Liver (tissue), 9 donors: ENCODE results near the gene ARL5A. TPM values are rescaled to one million over a fixed set of nuclear protein-coding genes. Genes with fewer than 3 reads are reported as not detected.

Source experiments
- DNase-seq: peaks from one replicate; pipeline ENCODE4 v3.0.0-alpha.2; 2017; ENCODE audit warnings: low spot score
- H3K27ac ChIP-seq, 2 donors: one replicate each; pipeline ENCODE4 v1.7.0; 2013; ENCODE audit warnings: inconsistent platforms in 2 of 2, low read length in 2 of 2, control low read depth in 1 of 2, low read depth in 1 of 2, mild to moderate bottlenecking in 1 of 2
- H3K27me3 ChIP-seq, 4 donors: one replicate each; pipeline versions ENCODE4 v1.6.1 to v1.7.0; 2013; ENCODE audit warnings: low read length in 3 of 4, inconsistent platforms in 1 of 4, mild to moderate bottlenecking in 1 of 4, moderate library complexity in 1 of 4; ENCODE audit not compliant: control insufficient read depth in 4 of 4, insufficient read depth in 4 of 4
- H3K36me3 ChIP-seq, 4 donors: one replicate each; pipeline versions ENCODE4 v1.6.1 to v1.7.0; 2013; ENCODE audit warnings: low read length in 3 of 4, mild to moderate bottlenecking in 3 of 4, low read depth in 1 of 4, moderate library complexity in 1 of 4; ENCODE audit not compliant: control insufficient read depth in 4 of 4, insufficient read depth in 3 of 4
- H3K4me1 ChIP-seq, 4 donors: one replicate each; pipeline versions ENCODE4 v1.6.1 to v1.7.0; 2013; ENCODE audit warnings: low read length in 3 of 4, mild to moderate bottlenecking in 3 of 4, moderate library complexity in 1 of 4; ENCODE audit not compliant: control insufficient read depth in 4 of 4, insufficient read depth in 4 of 4
- H3K4me3 ChIP-seq, 3 donors: one replicate each; pipeline versions ENCODE4 v1.6.1 to v1.7.0; 2013; ENCODE audit warnings: low read length in 3 of 3, control low read depth in 1 of 3, low read depth in 1 of 3, mild to moderate bottlenecking in 1 of 3
- H3K9ac ChIP-seq, 2 donors: one replicate each; pipeline ENCODE4 v1.7.0; 2013; ENCODE audit warnings: low read length in 2 of 2, mild to moderate bottlenecking in 2 of 2, moderate library complexity in 2 of 2, control low read depth in 1 of 2, low read depth in 1 of 2
- H3K9me3 ChIP-seq, 4 donors: one replicate each; pipeline versions ENCODE4 v1.6.1 to v1.7.0; 2013; ENCODE audit warnings: low read length in 3 of 4; ENCODE audit not compliant: control insufficient read depth in 4 of 4
- ATF3 ChIP-seq: IDR thresholded peaks from 2 replicates; pipeline ENCODE4 v1.6.1; 2016; ENCODE audit warnings: antibody characterized with exemption
- EGR1 ChIP-seq, 2 donors: IDR thresholded peaks; 2 replicates each; pipeline ENCODE4 v1.6.1; 2016 to 2018; ENCODE audit warnings: antibody characterized with exemption in 2 of 2, low read depth in 2 of 2
- FOXA1 ChIP-seq: IDR thresholded peaks from 2 replicates; pipeline ENCODE4 v1.6.1; 2016; ENCODE audit warnings: antibody characterized with exemption
- FOXA2 ChIP-seq: IDR thresholded peaks from 2 replicates; pipeline ENCODE4 v1.6.1; 2016; ENCODE audit warnings: antibody characterized with exemption
- GABPA ChIP-seq, 2 donors: IDR thresholded peaks in 1 of 2; conservative IDR thresholded peaks in 1 of 2; 2 replicates each; pipeline ENCODE4 v1.6.1; 2016; ENCODE audit warnings: antibody characterized with exemption in 2 of 2, mild to moderate bottlenecking in 1 of 2, moderate library complexity in 1 of 2
- HNF4A ChIP-seq, 2 donors: conservative IDR thresholded peaks; 2 replicates each; pipeline ENCODE4 v1.6.1; 2016; ENCODE audit warnings: antibody characterized with exemption in 2 of 2, mild to moderate bottlenecking in 2 of 2
- HNF4G ChIP-seq: IDR thresholded peaks from 2 replicates; pipeline ENCODE4 v1.6.1; 2016; ENCODE audit warnings: antibody characterized with exemption
- JUND ChIP-seq, 2 donors: IDR thresholded peaks; 2 replicates each; pipeline ENCODE4 v1.6.1; 2016; ENCODE audit warnings: antibody characterized with exemption in 2 of 2
- MAX ChIP-seq: IDR thresholded peaks from 2 replicates; pipeline ENCODE4 v1.6.1; 2016; ENCODE audit warnings: antibody characterized with exemption
- NR2F2 ChIP-seq: IDR thresholded peaks from 2 replicates; pipeline ENCODE4 v1.6.1; 2016; ENCODE audit warnings: antibody characterized with exemption
- RAD21 ChIP-seq, 2 donors: IDR thresholded peaks; 2 replicates each; pipeline ENCODE4 v1.6.1; 2016; ENCODE audit warnings: antibody characterized with exemption in 2 of 2, mild to moderate bottlenecking in 2 of 2
- RXRA ChIP-seq, 2 donors: IDR thresholded peaks; 2 replicates each; pipeline ENCODE4 v1.6.1; 2017 to 2018; ENCODE audit warnings: antibody characterized with exemption in 2 of 2, mild to moderate bottlenecking in 1 of 2
- SP1 ChIP-seq: IDR thresholded peaks from 2 replicates; pipeline ENCODE4 v1.6.1; 2018; ENCODE audit warnings: antibody characterized with exemption, mild to moderate bottlenecking
- TAF1 ChIP-seq: conservative IDR thresholded peaks from 2 replicates; pipeline ENCODE4 v1.6.1; 2016; ENCODE audit warnings: antibody characterized with exemption, mild to moderate bottlenecking
- YY1 ChIP-seq: IDR thresholded peaks from 2 replicates; pipeline ENCODE4 v1.6.1; 2016; ENCODE audit warnings: antibody characterized with exemption, mild to moderate bottlenecking
- WGBS: extraction: QIAGEN DNeasy Blood & Tissue Kit; methylation state at CpG from one replicate; pipeline ENCODE4 v1.1.7; 2013; 5-methylcytosine and 5-hydroxymethylcytosine counted together
- polyA plus RNA-seq, 2 donors: library from polyadenylated mRNA; stranded (reverse) in 1 of 2; unstranded in 1 of 2; fragments of 200-250 nt in 1 of 2; fragments of >200 nt in 1 of 2; fragmentation: Nextera tagmentation in 1 of 2; extraction: Ambion mirVana in 1 of 2; gene quantifications; one replicate each; pipeline versions ENCODE4 v1.2.1 to v1.2.3, GENCODE V29; 2013 to 2015
- total RNA-seq, 2 donors: library from RNA; depleted of rRNA; stranded (reverse); fragments of >200 nt; gene quantifications; one replicate each; pipeline ENCODE4 v1.2.3, GENCODE V29; 2014
- TF ChIP-seq, protein P1 (sequence below): IDR thresholded peaks from 2 replicates; pipeline ENCODE4 v1.6.1; 2016; ENCODE audit warnings: antibody characterized with exemption, mild to moderate bottlenecking
- TF ChIP-seq, protein P2 (sequence below): fragments of 150-350 bp; IDR thresholded peaks from 2 replicates; pipeline ENCODE4 v1.5.1; 2017; ENCODE audit warnings: improper control_type of control experiment, low read depth, low read length; ENCODE audit not compliant: missing input control
- TF ChIP-seq, protein P3 (sequence below): IDR thresholded peaks from 2 replicates; pipeline ENCODE4 v1.6.1; 2016; ENCODE audit warnings: antibody characterized with exemption
- donor health status: healthy.
- donor health status: healthy.
- donor health status: healthy.
- donor health status: healthy.
- donor health status: healthy.

Gene ARL5A
- total and polyA plus RNA-seq, 4 donors: 9.0 to 41.6 (median 18.0) TPM

DNA sequence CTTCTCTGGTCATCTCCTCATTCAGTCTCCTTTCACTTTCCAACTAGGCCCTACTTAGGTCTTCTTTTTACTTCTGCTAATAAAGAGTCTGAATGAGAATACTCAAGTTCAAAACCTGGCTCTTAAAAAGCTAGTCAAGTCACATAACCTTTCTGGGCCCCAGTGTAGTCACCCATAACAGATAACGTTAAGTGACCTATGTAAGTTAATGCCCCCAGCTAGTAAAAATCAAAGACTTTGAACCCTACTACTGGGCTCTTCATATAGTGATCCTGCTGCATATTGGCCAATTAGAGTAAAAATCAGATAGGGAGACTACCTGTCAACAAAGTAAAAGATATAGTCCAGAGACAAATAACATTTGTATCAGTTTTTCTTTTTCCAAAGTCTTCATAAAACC is 17.7 kb downstream of the ARL5A start:
- no peaks in the 10 kb centered on the region for H3K27me3 ChIP-seq
- H3K9ac ChIP-seq: no peak overlapping the region
- no peak overlapping the region for H3K4me3 ChIP-seq
- no peak for DNase-seq
- TF ChIP-seq ATF3: no peak
- no peak for TF ChIP-seq EGR1 (IDR thresholded peaks at IDR 0.05; ENCODE audit: low read depth in 2 of 2)
- no peak for TF ChIP-seq FOXA2
- no peak for TF ChIP-seq HNF4A (conservative IDR thresholded peaks at IDR 0.05)
- no peak for TF ChIP-seq FOXA1
- TF ChIP-seq, protein P1, sequence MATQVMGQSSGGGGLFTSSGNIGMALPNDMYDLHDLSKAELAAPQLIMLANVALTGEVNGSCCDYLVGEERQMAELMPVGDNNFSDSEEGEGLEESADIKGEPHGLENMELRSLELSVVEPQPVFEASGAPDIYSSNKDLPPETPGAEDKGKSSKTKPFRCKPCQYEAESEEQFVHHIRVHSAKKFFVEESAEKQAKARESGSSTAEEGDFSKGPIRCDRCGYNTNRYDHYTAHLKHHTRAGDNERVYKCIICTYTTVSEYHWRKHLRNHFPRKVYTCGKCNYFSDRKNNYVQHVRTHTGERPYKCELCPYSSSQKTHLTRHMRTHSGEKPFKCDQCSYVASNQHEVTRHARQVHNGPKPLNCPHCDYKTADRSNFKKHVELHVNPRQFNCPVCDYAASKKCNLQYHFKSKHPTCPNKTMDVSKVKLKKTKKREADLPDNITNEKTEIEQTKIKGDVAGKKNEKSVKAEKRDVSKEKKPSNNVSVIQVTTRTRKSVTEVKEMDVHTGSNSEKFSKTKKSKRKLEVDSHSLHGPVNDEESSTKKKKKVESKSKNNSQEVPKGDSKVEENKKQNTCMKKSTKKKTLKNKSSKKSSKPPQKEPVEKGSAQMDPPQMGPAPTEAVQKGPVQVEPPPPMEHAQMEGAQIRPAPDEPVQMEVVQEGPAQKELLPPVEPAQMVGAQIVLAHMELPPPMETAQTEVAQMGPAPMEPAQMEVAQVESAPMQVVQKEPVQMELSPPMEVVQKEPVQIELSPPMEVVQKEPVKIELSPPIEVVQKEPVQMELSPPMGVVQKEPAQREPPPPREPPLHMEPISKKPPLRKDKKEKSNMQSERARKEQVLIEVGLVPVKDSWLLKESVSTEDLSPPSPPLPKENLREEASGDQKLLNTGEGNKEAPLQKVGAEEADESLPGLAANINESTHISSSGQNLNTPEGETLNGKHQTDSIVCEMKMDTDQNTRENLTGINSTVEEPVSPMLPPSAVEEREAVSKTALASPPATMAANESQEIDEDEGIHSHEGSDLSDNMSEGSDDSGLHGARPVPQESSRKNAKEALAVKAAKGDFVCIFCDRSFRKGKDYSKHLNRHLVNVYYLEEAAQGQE: no peak
- no peak for TF ChIP-seq RAD21 (IDR thresholded peaks at IDR 0.05)
- TF ChIP-seq RXRA (IDR thresholded peaks at IDR 0.05): no peak
- no peak overlapping the region for H3K27ac ChIP-seq
- H3K9me3 ChIP-seq: peaks cover 0 to 4% (median 1%) of the 10 kb centered on the region in 4 donors
- H3K36me3 ChIP-seq: peaks cover 1 to 42% (median 23%) of the 10 kb centered on the region in 4 donors
- WGBS: 93% methylated on average over 1 of the region's 1 CpG
- H3K4me1 ChIP-seq: no peaks in the 10 kb centered on the region

DNA sequence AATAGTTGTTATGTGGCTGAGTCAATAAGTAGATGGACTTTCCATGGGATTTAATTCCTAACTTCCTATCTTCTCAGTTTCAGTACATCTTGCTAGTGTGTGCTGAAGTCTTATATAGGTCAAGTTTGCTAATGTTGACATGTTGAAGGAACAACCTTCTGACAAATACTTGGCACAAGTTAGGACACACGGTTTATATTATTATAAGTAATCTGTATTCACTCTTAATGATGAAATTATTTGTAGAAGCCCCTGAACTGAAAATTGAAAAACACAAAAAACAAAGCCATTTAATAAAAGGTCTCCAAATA is 19.2 kb downstream of the ARL5A start:
- peaks cover 1 to 49% (median 26%) of the 10 kb centered on the region in 4 donors for H3K36me3 ChIP-seq
- 83% methylated on average over 1 of the region's 1 CpG for WGBS
- no peak for TF ChIP-seq HNF4A (conservative IDR thresholded peaks at IDR 0.05)
- TF ChIP-seq SP1: no peak
- TF ChIP-seq MAX: no peak
- no peak for TF ChIP-seq RXRA (IDR thresholded peaks at IDR 0.05)
- TF ChIP-seq FOXA2: no peak
- no peak for TF ChIP-seq JUND (IDR thresholded peaks at IDR 0.05)
- no peak for TF ChIP-seq EGR1 (IDR thresholded peaks at IDR 0.05; ENCODE audit: low read depth in 2 of 2)
- TF ChIP-seq, protein P2, sequence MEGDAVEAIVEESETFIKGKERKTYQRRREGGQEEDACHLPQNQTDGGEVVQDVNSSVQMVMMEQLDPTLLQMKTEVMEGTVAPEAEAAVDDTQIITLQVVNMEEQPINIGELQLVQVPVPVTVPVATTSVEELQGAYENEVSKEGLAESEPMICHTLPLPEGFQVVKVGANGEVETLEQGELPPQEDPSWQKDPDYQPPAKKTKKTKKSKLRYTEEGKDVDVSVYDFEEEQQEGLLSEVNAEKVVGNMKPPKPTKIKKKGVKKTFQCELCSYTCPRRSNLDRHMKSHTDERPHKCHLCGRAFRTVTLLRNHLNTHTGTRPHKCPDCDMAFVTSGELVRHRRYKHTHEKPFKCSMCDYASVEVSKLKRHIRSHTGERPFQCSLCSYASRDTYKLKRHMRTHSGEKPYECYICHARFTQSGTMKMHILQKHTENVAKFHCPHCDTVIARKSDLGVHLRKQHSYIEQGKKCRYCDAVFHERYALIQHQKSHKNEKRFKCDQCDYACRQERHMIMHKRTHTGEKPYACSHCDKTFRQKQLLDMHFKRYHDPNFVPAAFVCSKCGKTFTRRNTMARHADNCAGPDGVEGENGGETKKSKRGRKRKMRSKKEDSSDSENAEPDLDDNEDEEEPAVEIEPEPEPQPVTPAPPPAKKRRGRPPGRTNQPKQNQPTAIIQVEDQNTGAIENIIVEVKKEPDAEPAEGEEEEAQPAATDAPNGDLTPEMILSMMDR: no peak
- TF ChIP-seq NR2F2: no peak
- TF ChIP-seq HNF4G: no peak
- TF ChIP-seq, protein P3, sequence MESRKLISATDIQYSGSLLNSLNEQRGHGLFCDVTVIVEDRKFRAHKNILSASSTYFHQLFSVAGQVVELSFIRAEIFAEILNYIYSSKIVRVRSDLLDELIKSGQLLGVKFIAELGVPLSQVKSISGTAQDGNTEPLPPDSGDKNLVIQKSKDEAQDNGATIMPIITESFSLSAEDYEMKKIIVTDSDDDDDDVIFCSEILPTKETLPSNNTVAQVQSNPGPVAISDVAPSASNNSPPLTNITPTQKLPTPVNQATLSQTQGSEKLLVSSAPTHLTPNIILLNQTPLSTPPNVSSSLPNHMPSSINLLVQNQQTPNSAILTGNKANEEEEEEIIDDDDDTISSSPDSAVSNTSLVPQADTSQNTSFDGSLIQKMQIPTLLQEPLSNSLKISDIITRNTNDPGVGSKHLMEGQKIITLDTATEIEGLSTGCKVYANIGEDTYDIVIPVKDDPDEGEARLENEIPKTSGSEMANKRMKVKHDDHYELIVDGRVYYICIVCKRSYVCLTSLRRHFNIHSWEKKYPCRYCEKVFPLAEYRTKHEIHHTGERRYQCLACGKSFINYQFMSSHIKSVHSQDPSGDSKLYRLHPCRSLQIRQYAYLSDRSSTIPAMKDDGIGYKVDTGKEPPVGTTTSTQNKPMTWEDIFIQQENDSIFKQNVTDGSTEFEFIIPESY: no peak
- no peak for TF ChIP-seq YY1
- TF ChIP-seq ATF3: no peak
- no peak for TF ChIP-seq RAD21 (IDR thresholded peaks at IDR 0.05)
- TF ChIP-seq GABPA (IDR thresholded peaks at IDR 0.05 in 1 of 2, conservative IDR thresholded peaks at IDR 0.05 in 1 of 2): no peak
- no peak for TF ChIP-seq TAF1
- no peak for TF ChIP-seq FOXA1
- TF ChIP-seq, protein P1: no peak

More for the DNA sequence above, 19.2 kb downstream of the ARL5A start:
- Histone ChIP-seq H3K4me3 (no peak overlapping the region), H3K27ac (no peak overlapping the region), H3K4me1 (no peaks in the 10 kb centered on the region), H3K9me3 (peaks cover 0 to 4% (median 1%) of the 10 kb centered on the region in 4 donors), H3K27me3 (no peaks in the 10 kb centered on the region), H3K9ac (no peak overlapping the region)
- no peak for DNase-seq
